GM19025 (cell line): Measurements from ENCODE around the gene SNX1.
"Not testable (repeated sequence)": the region's sequence is repeated elsewhere in the genome, so short reads cannot be mapped to it uniquely, and the experiment has no call there.

Experiments used
- ATAC-seq: cut with Tn5 transposase; IDR thresholded peaks from one replicate; pipeline ENCODE4 v1.9.1; 2021; ENCODE audit warnings: mild to moderate bottlenecking, low read depth, moderate library complexity; ENCODE audit not compliant: unreplicated experiment

Gene SNX1

DNA sequence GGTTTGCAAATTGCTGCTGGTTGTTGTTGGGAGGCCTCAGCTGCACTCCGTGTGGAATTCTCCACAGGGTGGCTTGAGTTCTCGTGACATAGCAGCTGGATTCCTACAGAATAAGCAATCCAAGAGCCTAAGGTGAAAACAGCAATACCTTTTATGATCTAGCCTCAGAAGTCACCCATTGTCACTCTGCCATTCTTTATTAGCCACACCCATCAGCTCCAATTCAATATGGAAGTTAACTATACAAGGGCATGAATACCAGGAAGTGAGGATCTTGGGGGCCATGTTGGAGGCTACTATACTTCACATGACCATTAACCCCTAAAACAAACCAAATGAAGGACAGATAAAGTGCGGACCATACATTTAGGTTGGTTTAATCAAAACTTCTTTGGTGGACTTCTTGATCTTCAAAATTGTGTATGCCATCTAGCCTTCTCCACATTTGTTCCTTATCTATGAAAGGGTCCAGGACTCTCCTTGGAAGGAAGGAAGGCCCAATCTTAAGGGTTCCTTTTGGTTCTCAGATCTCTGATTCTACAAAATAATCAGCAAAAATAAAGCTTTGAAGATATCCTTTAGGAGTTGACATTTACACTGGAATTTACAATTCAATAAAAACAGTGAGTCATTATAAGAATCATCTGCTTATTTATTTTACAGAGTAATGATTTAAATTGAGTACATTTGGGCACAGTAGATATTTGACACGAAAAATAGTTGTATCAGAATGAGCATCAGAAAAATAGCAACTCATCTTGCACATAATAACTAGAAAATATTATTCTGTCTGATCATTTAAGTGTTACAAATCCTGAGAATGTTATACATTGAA, 23.6 kb upstream of the SNX1 start:
- ATAC-seq = no peak

DNA sequence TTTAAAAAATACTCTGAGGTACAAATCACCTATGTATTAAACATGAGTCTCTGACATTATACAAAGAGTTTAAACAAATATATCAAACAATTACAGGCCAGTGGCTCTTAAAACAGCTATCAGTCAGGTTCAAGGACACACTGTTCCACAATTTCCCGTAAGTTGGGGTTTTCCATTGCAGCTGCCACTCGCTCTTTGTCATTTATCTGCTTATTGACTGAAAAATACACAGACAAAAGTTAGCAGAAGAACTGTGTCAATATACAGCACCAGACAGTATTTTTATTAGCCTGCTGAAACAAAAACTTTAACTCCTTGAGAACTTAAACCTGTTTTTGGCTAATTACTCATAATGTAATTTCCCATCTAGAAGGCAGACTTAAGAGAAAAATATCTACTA, 23.0 kb upstream of the SNX1 start:
- no peak for ATAC-seq

DNA sequence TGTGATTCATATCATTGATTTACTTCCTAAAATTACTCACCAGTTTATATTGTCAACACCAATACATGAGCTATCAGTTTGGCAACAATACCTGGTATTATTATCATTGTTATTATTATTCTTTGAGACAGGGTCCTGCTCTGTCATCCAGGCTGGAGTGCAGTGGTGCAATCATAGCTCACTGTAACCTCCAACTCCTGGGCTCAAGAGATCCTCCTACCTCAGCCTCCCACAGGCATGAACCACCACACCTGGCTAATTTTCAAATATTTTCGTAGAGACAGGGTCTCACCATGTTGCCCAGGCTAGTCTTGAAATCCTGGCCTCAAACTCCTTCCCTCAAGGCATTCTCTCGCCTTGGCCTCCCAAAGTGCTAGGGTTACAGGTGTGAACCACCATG, 22.3 kb upstream of the SNX1 start:
- ATAC-seq = not testable (repeated sequence)

DNA sequence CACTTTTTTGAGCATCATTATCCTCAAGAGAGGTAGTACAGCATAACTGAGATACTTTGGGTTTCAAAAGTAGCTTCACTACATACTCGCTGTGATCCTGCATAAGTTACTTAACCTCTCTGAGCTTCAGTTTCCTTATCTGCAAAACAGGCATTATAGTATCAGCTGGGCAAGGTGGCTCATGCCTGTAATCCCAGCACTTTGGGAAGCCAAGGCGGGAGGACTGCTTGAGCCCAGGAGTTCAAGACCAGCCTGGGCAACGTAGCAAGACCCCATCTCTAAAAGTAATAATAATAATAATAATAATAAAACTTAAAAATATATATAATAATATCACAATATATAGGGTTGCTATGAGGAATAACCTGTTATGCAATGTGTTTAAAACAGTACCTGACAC, 13.0 kb upstream of the SNX1 start:
- ATAC-seq = no peak

DNA sequence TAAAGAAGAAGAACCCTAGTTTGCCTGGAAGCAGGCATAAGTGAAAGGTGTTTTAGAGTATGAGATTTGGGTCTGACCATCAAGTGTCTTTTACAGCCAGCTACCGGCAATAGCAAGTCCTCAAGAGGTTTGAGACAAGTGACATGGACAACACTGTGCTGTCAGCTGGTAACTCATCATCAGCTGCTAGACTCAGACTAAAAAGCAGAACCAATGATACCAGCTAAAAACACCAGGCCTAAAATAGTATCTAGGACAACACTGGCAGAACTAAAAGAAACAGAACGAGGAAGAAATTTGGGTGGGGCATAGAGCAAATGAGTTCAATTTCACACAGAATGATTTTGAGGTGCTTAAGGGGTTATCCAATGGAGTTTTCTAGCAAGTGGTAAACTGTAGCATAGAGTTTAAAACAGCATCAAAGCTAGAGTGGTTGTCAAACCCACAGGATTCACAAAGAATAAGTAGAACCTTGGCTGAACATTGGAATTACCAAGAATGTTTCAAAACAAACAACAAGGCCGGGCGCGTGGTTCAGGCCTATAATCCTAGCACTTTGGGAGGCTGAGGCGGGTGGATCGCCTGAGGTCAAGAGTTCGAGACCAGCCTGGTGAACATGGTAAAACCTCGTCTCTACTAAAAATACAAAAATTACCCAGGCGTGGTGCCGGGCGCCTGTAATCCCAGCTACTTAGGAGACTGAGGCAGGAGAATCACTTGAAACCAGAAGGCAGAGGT, 6.1 kb upstream of the SNX1 start:
- ATAC-seq = no peak

DNA sequence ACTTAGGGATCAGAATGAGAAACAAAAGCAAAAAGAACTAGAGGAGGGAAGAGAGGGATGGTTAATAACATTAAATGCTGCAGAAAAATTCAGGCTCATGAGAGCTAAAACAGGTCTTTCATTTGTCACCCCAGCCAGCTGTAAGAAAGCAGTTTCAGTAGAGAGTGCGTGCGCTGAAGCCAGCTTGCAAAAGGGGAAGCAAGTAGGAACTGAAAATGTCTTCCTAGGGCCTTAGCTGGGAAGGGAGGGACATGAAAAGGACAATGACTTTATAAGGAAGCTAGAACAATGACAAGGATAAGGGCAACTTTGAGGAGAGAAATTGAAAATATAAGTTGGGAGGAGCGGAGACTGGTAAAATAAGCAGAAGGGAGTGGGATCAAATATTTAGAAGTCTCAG, 5.3 kb upstream of the SNX1 start:
- no peak for ATAC-seq

DNA sequence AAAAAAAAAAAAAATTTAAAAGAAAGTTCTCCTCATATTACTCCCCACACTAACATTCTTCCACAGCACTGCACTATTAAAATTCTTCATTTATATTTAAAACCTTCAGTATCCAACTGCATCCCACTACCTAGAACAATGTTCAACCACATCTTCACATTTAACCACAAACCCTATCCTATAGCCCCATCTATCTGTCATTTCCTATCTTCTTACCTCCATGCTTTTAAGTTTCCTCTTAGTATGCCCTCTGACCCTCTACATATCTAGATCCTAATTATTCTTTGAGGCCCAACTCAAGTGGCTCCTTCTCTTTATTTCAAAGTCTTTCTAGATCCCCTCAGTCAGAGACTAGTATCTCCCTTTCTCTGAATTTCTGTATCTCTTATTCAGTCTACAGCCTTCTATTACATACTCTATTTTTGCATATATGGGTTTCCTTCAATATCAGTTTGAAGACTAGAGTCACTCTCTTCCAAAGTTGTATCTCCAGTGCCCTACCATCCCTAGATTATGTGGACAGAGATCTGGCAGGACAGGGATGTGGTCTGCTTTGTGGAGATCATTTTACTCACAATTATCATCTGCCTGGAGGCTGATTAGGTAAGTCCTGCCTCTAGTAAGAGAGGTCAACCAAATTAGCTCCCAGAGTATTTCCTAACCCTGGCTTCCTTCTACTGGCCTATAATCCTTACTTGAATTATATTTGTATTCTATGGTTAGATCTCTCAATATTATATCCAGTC, 3.5 kb upstream of the SNX1 start:
- ATAC-seq = no peak

DNA sequence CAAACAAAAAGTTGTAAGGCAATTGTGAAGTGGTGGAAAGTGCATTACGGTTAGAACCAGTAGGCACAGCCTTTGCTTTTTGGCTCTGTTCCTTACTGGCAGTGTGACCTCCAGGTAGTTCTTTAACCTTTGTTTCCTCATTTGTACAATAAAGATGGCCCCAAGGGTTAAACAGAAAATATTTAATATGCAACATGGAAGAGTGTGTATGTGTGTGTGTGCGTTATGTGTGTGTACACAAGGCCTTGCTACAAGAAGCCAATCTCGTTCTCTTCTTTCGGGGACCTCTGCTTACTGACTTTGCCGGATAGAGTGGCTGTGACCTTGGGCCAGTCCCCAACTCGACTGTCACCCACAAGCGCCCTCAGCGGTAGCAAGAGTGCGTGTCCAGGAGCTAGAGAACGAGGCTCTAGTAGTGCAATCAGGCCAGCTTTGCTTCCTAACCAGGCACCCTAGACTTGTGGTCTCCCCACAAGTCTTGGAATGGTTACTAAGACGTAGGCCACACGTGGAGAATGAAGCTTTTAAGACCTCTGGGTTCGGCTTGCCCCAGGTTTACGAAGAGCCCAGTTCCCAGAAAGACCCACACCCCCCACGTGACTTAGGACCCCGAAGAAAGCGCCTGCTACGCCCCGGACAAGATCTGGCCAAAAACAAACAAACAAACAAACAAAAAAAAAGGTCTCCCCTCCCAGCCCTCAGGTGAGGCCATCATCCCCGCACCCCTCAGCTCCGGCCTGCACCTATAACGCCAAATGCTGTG, 2.7 kb upstream of the SNX1 start:
- ATAC-seq = no peak

DNA sequence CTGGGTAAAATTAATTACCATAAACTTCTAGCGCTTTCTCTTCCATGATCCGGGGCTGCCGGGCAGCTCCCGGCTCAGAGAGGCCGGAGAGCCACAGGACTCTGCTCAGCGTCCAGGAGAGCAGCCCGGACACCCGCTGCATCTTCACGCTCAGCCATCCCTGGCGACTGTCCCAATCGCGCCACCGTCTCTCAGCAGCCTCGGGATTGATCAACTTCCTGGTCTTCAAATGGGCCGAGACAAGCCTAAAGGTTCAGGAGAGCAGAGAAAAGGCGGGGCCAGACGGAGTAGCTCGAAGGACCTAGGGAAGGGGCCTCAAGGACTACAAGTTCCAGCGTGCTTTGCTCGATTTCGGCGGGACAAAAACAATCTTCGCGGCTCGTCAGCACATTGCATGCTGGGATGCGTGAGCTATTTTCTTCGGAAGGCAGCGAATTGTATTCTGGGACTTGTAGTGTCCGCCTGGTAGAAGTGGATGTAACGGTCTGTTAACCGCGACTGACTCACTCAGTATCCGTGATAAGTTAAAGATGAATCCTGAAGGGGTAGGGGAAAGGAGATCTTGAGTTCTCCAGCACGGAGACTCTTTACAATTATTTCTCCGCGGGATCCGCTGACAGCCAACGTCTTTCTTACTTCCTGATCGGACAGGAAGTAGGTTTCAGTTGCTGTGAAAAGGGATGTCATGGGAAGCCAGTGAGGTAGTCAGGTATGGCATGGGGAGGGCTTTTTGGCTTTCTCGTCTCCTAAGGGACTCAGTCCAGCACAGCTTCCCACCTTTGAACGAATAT, 2.0 kb upstream of the SNX1 start, which contains the start of gene CIAO2A:
Gene CIAO2A (minus strand): TSS at position 212 of the 791 bp plus-strand sequence. CDS start 70 bp downstream, at position 142.
- peak; percentile 58 for ATAC-seq

DNA sequence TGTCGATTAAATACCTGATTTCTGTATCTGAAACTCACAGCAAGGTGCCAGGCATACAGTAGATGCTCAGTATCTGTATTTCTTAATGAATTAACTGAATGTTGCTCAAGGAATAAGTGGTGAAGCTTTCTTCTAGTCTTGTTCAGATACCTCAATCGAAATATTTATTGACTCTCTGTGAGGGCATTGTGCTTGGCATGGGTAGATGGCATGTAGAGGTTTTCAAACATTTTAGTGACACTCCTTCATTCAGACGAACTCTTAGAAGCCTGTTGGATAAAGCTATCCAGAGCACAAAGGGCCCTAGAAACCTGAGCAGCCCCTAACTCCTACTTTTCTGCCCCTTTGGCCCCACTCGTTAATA, 369 bp upstream of the SNX1 start:
- ATAC-seq = no peak

DNA sequence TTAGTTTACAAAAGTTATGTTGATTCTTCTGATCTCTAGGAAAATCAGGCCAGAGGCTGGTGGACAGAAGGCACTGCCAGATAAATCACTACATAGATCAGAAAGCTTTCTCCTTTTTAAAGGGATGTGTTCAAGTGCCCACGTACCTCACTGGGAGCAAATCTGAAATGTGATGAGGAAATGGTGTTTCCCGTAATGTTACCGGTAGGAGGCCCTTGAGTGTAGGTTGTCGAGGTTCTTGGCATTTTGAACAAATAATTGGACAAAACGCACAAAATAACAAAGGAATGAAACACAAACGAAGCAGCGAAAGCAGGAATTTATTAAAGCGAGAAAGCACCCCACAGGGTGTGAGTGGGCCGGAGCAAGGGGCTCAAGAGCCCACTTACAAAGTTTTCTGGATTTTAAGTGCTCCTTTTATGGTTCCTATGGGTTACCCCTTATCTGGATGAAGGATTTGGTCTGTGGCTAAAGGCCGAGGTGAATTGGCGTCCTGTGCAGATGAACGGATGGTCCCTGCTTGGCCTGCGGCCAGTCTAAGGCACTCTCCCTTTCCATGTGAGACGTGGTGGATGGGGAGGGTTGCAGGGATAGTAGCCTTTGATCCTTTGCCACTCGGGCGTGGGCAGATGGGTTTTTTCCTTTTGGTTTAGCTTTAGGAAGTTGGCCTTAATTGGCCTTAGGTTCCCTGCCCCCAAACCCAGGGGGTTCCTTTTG, 1.0 kb downstream of the SNX1 start:
- ATAC-seq = no peak

DNA sequence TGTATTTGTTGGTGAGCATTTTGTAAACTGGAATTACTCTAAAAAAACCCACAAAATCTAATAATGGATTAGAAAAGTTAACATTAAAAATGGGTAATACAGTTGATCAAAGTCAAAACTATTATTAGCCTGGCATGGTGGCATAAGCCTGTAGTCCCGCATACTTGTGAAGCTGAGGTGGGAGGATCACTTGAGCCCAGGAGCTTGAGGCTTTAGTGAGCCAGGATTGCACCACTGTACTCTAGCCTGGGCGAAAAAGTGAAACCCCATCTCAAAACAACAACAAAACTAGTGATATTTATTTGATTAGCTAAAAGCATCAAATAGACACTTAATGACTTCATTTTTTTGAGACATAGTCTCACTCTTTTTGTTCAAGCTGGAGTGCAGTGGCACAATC, 3.6 kb downstream of the SNX1 start:
- ATAC-seq = no peak

DNA sequence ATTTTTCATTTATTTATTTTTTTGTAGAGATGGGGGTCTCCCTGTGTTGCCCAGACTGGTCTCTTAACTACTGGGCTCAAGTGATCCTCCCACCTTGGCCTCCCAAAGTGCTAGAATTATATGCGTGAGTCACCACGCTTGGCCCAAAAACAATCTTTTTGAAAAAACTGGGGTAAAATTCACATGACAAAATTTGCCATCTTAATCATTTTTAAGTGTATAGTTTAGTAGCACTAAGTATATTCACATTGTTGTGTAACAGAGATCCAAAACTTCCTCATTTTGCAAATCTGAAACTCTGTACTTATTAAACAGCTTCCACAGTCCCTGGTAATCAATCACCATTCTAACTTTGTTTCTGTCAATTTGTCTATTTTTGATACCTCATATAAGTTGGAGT, 5.2 kb downstream of the SNX1 start:
- ATAC-seq = no peak

DNA sequence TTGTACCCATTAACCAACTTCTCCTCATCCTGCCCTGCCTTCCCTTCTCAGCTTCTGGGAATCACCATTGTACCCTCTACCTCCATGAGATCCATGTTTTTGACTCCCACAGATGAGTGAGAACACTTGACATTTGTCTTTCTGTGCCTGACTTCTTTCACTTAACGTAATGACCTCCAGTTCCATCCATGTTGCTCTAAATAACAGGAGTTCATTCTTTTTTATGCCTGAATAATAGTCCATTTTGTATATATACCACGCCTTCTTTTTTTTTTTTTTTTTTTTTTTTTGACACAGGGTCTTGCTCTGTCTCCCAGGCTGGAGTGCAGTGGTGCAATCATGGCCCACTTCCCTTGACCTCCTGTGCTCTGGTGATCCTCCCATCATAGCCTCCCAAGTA, 6.7 kb downstream of the SNX1 start:
- ATAC-seq = no peak

DNA sequence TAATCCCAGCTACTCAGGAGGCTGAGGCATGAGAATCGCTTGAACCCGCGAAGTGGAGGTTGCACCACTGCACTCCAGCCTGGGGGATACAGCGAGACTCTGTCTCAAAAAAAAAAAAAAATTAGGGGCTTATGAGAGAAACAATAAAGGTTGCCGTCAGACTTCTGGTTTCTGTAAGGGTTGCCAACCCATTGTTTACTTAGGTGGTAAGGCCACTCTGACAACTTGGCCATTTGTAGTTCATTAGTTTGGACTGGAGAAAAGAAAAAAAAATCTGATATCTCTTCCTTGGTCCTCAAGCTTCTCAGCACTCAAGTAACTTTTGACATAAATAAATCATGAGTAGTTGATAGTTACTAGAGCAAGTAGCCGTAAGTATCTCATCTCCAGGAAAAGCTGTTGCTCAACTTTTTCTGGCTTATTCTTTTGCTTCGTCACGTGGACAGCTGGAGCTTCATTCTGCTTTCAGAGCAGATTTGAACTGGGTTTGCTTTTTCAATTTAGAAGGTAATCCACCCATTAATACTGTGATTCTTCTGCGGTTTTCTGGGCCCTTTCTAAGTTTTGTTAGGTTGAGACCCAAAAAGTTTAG, 9.4 kb downstream of the SNX1 start:
- ATAC-seq = no peak

DNA sequence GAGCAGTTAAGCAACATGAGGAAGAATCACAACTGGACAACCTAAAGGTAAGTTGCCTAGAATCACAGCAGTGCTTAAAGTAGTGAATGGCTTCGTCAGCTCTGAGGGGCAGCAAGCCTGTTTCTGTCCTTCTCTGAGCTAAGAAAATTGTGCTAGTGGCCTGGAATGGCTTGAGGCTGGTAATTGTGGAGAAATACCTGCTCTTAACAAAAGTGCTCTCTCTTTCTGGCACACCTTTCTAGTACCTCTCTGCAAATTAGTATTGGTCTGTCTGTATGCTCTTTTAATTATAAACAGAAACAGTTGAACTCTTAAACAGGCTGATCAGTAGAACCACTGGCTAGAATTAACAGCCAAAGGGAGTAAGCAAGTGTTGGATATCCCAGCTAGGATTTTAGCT, 11.6 kb downstream of the SNX1 start:
- no peak for ATAC-seq

DNA sequence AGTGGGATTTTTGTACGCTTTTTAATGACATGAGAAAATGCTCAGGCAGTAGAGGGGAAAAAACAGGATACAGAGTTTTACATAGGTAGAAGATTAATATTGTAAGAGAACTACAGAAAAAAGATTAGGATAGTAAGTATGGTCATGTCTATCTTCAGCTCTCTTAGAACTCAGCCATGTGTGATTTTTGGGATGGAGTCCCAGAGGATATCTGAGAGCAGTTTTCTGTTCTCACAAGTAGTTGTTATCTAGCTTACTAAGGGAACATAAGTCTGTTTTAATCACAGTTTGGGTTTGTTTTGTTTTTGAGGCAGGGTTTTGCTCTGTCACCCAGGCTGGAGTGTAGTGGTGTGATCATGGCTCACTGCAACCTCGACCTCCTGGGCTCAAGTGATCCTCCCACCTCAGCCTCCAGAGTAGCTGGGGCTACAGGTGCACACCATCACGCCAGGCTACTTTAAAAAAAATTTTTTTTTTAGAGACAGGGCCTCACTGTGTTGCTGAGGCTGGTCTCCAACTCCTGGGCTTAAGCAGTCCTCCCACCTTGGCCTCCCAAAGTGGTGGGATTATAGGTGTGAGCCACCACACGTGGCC, 14.4 kb downstream of the SNX1 start:
- not testable (repeated sequence) for ATAC-seq

DNA sequence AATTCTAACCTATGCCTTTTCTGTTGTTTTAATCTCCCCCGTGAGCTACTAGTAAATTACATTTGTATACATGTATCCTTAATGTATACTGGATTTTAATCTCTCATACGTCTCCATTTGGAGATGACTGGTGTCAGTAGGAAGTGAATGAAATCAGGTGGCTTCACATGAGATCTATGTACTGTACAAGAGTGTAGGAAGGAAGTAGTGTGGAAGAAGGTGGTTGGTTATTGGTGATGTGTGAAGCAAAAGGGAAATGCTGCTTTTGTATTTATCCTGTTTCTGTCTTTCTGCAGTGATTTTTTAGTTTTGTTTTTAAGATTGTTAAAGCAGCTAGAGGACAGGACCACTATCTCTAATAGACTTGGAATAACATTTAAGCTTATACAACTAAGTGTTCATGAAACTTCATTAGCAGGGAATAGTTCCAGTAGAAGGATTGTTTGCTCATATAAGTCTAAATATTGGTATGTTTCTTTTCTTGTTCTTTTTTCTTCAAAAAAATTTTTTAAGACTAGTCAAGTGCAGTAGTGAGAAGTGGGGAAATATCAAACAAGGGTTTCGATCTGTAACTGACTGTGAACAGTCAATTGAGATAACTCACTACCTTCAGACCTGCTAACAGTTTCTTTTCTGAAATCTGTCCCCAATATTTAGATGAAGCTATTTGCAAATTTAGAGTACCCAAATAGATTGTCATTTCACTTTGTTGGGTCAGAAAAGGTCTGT, 15.3 kb downstream of the SNX1 start:
- ATAC-seq = no peak
